GM18861 (cell line): ENCODE results near the gene ABHD2.
"Not testable (repeated sequence)": the region's sequence is repeated elsewhere in the genome, so short reads cannot be mapped to it uniquely, and the experiment has no call there.

Experiments
- ATAC-seq: cut with Tn5 transposase; IDR thresholded peaks from one replicate; pipeline ENCODE4 v1.9.1; 2021; ENCODE audit not compliant: unreplicated experiment

Gene ABHD2

DNA sequence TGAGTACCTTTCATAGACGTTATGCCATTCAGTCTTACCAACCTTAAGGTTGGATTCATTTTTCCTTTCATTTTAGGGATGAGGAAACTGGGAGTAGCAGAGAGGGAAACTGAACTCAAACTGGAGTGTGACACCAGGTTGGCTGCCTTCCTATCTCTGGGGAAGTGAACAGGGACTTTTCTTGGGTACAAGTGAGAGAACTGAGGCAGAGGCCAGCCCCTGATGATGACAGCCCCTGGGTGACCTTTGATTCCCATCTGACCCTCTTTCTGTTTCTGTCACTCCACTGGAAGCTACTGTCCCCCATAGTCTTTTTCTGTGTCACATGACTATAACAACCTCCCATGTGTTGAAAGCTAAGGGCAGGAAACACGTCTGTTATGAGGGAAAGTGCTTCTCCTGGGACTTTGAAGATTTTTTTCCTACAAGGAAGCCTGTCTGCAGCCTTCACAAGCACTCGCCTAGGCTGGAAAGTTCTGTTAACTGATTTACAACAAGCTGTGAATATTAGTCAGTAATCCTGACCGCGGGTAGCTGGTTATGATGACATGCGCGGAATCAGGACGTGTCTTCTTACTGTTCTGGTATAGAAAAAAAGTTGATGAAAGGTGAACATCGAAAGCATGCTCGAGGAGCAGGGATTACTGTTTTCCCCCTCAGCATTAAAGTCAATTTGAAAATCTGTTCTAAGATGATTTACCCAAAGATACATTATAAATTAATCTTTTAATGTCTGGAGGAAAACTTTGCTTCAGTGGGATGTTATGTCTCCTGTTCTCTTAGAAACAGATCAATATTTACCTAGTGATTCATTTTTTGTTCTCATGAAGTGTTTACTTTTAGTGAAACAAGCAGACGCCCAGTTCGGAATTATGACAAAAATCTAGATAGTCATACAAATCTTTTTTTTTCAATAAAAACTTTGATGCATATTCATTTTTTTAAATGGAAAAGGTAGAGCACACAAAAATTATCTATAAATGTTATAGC, 31.5 kb downstream of the ABHD2 start:
- ATAC-seq: no peak

DNA sequence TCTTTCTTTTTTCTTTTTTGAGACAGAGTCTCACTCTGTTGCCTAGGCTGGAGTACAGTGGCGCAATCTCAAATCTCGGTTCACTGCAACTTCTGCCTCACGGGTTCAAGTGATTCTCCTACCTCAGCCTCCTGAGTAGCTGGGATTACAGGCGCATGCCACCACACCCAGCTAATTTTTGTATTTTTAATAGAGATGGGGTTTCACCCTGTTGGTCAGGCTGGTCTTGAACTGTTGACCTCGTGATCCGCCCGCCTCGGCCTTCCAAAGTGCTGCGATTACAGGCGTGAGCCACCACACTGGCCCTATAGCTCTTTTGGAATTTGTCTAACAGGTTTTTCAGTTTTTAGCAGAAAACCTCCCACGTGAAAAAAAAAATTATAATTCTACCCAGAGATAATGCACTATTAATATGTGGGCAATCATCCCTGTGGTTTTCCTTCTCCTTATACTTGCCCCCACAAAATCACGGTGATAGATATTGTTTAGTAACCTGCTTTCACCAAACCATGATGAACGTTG, 32.3 kb downstream of the ABHD2 start:
- not testable (repeated sequence) for ATAC-seq

DNA sequence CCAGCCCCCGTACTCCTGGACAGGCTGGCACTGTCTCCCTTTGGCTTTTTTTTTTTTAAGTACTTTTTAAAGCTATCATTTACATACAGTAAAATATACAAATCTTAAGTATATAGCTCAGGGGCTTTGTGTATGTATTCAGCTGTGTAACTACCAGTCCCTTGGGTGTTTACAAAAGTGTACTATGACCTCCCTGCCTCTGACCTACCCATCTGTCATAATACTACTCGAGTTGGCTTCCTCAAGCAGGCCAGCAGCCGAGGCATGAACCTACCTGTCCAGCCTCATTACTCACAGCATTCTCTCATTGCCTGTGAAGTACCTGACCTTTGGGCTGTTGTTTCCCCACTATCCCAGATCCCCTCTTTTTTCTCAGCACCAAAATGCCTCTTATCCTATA, 33.2 kb downstream of the ABHD2 start:
- peak; percentile 63 for ATAC-seq

DNA sequence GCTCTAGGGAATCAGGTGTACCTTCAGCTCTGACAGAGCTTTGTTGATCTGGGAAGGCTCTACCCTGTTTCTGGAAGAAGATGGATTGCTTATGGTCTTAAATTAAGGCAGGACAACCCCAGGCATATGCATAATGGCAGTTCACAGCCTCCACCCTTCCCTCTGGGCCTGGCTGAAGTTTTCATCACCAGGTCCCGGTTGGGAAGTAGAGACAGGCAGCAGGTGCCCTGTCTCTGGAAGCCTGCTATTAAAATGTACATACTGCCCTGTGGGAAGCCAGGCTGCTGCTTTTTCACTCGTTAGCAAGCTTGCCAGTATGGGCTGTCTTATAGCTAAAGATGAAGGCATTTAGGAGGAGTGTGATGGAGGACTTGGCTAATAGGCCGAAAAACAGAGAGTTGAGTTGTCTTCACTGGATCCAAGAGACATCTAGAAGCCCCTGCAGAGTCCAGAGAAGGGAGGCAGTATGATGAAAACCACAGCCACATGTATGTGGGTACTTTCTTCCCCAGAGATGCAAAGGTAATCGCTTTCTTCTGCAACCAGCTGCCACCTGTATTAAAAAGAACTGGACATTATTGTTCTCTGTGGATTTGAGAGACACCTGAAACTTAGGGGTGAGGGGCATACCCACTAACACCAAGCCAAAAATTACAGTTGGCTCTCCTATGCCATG, 34.4 kb downstream of the ABHD2 start:
- ATAC-seq: no peak

DNA sequence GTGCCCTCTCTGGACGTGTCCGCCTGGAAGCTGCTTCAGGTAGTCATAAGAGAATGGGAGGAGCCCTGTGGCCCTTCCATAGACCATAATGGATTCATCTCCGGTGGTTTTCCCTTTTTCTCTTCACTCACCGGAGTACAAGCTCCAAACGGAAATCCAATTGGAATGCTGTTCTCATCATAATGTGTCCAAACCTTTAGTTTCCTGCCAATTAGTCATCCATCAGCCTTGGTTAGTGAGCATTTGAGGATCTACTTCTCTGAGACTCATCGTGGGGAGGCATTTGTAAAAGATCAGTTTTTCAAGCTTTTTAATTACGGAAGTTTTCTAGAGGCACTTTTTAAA, 34.9 kb downstream of the ABHD2 start:
- ATAC-seq: no peak

DNA sequence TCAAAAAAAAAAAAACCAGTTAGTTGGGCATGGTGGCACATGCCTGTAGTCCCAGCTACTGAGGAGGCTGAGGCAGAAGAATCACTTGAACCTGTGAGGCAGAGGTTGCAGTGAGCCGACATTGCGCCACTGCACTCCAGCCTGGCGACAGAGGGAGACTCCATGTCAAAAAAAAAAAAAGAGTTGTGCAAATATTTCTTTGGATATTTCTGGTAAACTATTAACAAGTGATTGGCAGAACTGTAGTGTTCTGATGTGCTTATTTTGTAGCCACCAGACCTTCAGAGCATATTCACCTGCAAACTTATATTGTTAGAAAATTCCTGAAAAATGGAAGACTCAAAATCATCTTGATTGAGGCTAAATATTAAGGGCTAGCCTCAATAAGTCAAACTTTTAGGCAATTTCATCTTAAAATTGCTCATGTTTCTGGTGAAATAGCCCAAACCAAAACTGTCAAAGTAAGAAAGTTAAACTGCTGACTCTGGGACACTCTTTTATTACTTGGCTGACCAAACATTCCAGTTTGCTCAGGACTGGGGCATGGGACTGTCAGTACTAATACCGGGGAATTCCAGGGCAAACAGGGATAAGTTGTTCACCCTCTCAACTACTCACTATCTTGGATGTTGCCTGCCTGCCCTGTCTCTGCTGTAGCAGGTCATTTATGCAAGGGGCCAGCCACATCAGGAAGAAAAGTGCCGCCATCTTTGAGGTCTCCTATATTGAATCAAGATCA, 37.0 kb downstream of the ABHD2 start:
- ATAC-seq: no peak

DNA sequence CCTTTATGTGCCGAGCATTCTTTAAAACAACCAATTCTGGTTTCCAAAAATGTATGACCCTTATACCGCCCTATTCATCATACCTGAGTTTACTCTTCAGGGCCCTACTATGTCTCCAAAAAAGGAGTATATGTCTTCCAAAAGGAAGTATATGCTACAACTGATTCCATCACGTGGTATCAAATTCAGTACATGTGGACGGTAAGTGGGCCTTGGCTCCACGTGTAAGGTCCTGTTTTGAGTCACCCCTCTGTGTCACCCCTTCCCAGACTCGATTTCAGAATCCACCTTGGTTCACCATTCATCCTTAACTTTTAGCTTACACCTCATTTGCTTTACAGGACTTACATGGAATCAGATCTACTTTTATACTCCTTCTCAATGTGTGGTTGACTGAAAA, 37.8 kb downstream of the ABHD2 start:
- no peak for ATAC-seq

DNA sequence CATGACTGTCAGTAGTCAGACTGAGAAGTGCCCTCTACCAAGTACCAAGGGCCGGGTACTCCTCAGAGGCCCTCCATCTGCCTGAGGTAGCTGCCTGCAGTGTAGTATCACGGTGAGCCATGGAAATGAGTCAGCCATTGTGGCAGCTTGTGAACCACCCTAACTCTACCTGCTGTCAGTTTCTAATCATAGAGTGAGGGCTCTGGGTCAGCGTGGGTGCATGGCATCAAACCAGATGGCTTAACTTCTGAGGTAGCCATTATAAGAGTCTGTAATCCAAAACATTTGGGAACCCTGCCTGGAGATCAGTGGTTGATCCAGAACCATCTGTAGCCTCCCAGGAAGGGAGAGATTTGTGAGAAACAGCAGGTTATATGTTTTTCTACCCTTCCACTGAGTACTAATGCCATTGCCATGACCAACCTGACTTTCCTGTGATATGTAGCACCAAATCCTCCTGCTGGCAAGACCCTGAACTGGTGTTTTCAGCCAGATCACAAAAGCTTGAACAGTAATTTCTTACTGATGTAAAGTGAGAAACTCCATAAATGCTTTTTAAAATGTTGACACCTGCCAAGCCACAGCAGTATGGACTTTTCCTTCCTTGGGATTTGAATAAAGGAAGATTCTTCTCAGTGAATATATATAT, 38.9 kb downstream of the ABHD2 start:
- no peak for ATAC-seq

DNA sequence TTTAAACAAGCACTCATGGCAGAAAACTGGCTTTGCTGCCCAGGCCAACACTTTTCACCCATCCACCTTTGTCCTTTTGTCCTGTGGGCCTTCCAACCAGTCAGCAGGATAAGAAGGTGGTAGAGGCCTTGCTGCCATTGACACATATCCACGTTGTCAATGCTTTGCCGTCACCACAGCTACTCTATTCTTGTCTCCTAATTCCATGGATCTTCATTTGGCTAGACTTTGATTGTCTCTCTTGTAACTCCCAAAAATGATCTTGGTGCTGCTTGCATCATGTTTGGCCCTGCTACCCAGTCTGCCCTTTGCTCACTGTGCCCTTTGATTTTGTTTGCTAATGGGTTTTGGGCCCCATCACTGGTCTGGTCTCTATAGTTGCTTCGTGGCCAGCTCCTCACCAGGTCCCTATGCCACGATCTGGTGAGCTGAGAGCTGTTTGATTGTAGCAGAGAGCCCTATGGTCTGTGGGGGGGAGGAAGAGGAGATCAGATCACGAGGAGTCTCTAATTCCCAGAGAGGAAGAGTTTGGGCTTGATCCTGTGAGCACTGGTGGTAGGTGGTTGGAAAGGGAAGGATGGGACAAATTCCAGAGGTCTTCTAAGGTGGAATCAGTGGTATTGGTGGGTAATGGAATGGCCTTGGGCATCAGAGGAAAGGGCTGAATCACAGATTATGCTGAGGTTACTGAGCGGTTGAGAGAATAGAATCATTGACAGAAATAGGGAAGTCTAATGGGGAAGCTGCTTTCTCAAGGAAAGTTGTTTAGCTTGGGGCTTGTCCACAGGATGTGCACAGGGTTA, 40.3 kb downstream of the ABHD2 start:
- ATAC-seq: no peak

DNA sequence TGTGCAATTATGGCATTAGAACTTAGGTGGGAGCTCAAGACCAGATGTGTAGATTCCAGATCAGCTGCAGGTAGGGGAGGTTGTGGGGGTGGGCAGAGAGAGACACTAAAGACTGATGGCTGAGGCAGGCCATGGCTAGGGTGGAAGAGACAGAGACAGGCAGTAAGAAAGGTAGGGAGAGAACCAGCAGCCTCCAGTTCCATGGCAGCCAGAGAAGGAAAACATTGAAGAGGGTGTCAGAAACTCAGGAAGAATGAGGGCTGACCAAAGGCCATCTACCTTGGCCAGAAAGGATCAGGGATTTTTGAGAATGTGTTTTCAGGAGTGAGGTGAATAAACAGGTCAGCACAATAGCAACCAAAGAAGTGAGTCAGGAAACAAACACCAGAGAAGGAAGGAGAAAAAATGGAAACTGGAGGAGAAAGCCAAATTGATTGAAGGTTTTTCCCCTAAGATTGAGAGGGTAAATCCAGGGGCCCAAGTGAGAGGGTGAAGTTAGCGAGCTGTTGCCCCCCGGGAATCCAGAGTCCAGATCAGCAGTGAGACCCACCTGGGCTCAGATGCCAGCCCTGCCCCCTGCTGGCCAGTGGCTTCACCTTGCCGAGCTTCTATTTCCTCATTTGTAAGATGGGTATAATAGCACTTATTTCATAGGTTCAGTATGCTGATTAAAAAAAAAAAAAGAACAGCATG, 41.0 kb downstream of the ABHD2 start:
- no peak for ATAC-seq

DNA sequence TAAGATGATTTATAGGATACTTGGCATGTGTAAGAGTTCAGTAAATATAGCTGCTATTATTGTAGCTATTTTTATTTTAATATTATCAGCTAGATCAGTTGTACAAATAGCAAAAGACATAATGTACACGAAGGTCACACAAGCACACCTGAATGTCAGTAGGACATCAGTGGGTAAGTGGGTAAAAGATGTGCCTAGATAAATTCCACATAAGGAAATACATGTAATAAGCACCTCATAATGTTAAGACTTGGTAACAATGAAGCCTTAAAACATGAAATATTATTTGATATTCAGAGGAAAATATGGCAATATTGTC, 41.5 kb downstream of the ABHD2 start:
- ATAC-seq: no peak

DNA sequence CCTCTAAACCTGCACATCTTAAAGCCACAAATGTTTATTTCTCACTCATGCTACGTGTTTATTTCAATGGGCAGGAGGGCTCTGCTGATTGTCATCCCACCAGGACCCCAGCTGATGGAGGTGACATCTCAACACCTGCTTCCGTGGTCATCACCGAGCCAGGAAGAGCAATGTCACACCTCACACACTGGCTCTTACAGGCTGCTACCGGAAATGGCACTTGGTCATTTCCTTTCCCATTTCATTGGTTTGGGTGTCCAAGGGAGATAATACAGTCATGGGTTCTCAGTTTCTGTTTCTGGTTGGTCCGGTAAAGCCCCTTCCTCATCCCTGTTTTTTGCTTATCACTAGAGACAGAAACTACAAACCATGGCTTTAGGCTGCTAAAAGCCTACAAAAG, 41.9 kb downstream of the ABHD2 start:
- ATAC-seq: no peak

DNA sequence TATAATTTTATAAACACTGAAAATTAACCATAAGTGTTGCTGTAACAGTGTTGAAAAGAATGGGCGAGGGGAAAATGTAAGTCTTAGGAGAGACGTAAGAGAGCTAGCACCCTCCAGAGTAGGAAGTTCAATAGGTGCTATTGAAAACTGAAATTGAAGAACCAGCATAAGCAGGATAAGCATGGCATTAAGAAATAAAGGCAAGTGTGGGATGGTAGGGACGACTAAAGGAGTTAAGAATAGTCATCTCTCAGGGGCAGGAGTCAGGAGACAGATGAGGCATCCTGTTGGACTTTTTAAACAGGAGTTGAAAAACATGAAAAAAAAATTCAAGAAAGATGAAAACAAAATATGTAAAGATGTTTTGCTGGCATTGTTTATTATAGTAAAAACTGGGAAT, 43.5 kb downstream of the ABHD2 start:
- no peak for ATAC-seq

DNA sequence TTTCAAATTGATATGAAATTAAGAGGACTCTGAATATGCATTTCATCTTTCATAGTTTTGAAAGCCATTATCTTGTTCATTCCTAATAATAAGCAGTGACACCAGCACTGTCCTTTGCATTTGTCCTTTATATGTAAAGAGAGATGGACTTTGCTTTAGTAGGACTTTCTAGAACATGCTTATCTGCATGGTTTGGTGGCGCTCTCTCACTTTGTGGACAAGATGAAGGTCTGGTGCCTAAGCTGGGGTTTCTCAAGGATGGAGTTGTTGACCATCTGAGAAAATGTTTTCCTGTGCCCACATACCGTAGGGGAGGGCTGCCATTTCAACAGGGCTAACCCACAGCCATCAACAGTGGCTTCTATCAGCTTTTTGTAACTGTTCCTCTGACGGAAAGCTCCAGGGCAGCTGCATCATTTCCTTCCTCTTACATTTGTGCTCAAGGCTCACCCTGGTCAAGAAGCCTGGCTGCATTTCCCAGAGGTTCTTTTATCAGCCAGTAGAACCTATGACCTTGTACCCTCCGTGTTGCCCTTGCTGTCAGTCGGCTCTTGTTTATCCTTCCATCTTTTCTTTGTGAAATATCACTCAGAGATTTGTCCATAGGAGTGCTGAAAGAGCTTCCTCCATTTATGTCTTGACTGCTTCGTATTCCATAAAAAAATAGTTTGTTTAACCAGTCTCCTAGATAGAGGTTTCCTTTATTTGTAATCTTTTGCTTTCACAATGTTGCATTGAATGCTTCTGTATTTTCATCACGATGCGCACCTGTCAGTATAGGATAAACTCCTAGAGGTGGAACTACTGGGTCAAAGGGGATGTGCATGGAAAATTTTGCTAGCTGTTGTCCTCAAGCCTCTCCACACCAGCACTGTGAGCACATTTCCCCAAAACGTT, 44.6 kb downstream of the ABHD2 start:
- no peak for ATAC-seq

DNA sequence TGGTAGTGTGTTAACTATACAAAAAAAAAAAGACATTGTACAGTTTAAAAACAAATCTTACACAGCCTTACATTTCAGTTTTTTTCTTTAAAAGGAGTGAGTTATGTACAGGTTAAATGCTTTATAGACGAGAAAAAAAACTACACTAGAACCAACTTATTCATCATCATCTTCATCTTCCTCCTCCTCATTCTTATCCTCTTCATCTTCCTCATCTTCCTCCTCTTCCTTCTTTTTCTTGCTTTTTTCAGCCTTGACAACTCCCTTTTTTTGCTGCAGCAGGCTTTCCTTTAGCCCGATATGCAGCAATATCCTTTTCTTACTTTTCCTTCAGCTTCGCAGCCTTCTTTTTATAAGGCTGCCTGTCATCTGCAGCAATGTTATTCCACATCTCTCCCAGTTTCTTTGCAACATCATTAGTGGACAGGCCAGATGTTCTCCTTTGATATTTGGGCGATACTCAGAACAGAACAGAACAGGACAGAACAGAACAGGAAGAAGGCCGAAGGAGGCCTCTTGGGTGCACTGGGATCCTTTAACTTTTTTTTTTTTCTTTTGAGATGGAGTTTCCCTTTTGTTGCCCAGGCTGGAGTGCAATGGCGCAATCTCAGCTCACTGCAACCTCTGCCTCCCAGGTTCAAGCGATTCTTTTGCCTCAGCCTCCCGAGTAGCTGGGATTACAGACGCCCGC, 47.3 kb downstream of the ABHD2 start:
- ATAC-seq: not testable (repeated sequence)

DNA sequence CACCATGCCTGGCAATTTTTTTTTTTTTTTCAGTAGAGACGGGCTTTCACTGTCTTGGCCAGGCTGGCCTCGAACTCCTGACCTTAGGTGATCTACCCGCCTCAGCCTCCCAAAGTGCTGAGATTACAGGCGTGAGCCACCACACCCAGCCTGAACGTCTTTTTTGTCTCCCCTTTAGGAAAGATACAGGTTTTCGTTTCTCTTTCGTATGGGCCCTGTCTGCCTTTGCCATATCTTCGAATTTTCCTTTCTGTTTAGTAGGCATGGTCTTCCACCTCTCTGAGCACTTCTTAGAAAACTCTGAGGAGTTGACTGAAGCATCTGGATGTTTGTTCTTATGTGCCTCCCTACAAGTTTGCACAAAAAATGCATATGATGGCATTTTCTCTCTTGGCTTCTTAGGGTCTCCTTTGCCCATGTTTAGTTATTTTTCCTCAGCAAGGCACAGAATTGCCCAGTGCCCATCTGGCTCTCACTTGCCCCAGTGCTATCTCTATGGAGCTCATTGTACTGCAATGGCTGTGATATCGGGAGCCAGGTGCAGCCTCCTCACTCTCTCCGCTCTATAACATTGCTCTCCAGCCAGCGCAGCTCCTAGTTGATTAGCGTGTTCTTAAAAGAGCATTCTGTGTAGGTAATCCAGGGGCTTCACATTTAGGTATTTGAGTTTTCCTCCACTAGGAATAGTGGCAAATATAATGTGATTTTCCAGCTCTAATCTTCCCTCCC, 48.0 kb downstream of the ABHD2 start:
- no peak for ATAC-seq
